Activated CD4-positive, alpha-beta T cell treated with anti-CD3 and anti-CD28 coated beads, Interleukin-10, Interleukin-2, amounts not matched to agents 100 ng/mL and 50 ng/mL, durations not matched to agents 16 hours and 8 hours (primary cell): ENCODE measurements around the gene PTPN9.
"Not testable (repeated sequence)": the region's sequence is repeated elsewhere in the genome, so short reads cannot be mapped to it uniquely, and the experiment has no call there.

Experiments
- DNase-seq: peaks from one replicate; pipeline ENCODE4 v3.0.0-alpha.2; 2020

PTPN9 gene

DNA sequence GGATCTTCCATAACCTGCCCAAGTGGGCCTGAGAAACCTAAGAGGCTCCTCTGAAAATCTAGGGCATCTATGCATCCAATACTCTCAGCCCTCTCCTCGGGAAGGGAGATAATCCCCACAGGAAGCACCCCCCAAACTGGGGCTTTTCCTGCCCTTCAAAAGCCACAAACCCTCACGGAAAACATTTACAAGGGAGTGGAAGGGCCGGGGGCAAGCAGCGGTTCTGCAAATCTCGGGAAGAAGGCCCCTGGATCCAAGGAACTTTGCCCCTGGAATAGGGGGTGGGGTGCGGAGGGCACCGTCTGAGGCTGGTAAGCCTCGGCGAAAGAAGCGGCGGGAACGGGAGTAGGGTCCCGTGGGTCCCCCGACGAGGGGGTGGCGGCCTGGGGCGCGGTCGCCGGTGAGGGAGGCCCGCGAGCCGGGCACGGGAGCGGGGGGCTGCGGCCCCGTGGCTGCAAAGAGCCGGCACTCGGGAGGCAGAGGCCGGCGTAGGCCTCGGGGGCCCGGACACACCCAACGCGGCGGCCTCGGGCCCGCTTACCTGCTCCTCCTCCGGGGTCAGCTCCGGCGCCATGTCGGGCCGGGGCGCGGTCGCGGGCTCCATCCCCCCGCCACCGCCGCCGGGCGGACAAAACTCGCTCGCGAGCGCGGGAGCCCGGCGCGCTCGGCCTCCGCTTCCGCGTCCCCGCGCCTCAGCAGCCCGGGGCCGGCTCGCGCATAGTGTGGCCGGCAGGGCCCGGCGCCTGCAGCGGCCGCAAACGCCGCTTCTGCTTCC lies 755 bp downstream of the PTPN9 start:
- peak; percentile 34 for DNase-seq

DNA sequence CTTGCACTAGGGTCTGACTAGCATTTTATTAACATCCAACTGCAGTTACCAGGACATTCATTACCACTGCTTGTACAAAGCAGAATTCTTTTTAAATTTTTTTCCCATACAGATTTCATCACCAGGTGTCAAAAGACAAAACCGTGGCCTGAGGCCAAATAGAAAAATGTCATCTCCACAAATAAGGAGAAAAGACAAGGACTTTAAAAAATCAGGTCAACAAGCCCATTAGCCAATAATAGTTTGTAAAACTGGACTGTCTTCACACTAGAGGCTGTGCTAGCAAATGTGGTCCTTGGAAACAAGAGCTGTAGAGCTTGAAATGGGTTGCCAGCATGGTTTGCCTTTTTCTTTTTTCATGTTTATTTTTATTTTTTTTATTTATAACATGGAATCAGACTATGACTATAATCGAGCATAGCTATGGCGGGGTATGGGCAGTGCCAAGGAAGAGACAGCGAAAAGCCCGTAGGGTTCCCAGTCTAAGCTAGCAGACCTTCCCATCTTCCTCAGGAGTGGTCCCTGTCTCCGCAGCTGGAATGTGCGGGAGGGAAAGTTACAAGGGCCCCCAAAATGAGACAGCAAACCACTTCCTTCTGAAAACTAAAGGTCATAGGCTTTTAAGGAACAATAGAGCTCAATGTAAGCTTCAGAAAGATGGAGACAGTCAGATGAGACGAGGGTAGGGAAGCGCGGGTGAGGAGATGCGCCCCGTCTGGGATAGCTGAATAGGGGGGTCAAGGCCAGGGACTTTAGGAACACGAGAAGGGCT lies 1.5 kb downstream of the PTPN9 start:
- DNase-seq = no peak

DNA sequence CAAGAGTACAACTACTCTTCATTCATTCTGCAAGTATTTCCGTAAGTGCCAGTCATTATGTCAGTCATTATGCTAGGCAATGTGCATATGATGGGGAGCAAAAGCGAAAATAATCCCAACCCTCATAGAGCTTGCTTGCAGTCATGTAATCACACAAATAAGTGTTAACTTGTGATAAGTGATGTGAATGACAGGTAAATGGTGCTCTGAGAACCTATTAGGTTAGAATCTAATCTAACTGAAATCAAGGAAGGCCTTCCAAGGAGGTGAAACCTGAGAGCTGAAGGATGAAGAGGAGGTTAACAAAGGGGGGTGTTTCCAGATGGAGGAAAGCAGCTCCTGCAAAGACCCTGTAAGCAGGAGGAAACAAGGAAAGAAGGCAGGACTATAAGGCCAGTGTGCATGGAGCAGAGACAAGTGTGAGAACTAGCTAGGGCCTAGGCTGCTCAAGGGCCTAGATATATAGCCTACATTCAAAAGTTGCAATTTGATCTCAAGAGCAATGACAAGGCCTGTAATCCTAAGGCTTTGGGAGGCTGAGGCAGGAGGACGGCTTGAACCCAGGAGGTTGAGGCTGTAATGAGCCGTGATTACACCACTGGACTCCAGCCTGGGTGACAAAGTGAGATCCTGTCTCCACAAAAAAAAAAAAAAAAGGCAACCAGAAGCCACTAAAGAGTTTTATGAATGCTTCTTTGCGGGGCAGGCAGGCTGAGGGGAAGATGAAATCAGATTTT lies 5.3 kb downstream of the PTPN9 start:
- peak; percentile 31 for DNase-seq

DNA sequence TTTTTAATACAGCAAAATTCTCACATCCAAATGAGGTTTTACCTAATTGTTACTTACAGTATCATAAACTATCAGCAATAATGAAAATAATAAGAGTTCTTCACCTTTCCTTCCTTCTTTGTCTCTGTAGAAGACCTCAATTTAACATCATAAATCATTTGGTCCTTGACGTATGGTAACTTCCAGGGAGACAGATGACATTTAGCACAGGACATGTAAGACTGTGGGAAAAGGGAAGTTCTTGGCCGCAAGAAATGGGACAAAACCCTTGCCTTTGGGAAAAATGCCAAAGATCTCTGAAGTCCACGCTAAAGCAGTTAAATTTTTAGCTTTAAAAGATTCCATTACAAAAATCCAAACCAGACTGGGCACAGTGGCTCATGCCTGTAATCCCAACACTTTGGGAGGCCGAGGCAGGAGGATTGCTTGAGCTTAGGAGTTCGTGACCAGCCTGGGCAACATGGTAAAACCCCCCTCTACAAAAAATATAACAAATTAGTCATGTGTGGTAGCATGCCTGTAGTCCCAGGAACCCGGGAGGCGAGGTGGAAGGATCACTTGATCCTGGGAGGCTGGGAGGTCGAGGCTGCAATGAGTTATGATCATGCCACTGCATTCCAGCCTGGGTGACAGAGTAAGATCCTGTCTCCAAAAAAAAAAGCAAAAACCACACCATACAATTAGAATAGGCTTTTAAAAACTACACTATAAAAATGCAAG lies 8.8 kb downstream of the PTPN9 start:
- DNase-seq = no peak

DNA sequence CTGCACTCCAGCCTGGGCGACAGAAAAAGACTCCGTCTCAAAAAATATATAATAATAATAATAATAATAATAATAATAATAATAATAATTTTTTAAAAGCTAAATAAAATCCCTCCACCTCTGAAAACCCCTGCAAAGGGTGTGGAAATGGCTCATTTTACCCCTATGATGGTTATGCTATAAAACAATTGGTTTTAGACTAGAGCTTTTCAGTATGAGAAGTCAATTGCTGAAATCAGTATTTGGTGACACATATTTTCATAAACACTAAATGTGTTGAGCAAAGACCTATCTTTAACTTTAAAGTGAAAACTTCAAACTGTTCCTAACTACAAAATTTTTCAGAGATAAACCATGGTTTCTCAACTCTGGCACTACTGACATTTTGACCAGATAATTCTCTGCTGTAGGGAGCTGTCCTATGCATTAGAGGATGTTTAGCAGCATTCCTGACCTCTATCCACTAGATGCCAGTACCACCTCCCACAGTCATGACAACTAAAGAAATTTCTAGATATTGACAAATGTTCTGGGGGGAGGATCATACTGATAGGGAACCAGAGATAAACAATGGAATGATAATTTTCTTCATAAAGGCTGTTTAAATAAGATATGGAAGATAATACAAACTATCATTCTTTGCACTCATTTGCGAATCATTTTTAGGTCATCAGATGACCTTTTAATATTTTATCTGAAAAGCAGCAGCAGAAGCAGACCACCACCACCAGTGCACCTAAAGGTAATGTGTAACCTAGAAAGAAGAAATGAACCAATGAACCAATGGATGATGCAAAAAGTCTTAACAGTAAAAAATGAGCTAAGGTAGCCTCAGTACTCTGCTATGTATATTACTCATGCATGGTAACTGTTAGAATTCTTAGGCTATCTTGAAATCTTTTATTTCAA lies 13.8 kb downstream of the PTPN9 start:
- no peak for DNase-seq

DNA sequence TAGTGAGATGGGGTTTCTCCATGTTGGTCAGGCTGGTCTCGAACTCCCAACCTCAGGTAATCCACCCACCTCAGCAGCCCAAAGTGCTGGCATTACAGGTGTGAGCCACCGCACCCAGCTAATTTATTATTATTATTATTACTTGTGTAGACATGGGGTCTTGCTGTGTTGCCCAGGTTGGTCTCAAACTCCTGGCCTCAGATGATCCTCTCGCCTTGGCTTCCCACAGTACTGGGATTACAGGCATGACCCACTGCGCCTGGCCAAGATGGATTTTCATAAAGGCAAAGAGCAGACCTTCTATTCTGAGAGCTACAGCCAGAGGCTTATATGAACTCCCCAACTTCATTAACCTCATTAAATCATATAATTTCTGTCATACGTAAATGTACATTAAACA lies 17.2 kb downstream of the PTPN9 start:
- DNase-seq = no peak

DNA sequence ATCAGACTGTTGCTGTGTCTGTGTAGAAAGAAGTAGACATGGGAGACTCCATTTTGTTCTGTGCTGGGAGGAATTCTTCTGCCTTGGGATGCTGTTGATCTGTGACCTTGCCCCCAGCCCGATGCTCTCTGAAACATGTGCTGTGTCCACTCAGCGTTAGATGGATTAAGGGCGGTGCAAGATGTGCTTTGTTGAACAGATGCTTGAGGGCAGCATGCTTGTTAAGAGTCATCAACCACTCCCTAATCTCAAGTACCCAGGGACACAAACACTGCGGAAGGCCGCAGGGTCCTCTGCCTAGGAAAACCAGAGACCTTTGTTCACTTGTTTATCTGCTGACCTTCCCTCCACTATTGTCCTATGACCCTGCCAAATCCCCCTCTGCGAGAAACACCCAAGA lies 19.8 kb downstream of the PTPN9 start:
- not testable (repeated sequence) for DNase-seq

DNA sequence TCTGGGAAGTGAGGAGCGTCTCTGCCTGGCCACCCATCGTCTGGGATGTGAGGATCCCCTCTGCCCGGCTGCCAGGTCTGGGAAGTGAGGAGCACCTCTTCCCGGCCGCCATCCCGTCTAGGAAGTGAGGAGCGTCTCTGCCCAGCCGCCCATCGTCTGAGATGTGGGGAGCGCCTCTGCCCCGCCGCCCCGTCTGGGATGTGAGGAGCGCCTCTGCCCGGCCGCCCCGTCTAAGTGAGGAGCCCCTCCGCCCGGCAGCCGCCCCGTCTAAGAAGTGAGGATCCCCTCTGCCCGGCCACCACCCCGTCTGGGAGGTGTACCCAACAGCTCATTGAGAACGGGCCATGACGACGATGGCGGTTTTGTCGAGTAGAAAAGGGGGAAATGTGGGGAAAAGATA lies 20.2 kb downstream of the PTPN9 start:
- not testable (repeated sequence) for DNase-seq

DNA sequence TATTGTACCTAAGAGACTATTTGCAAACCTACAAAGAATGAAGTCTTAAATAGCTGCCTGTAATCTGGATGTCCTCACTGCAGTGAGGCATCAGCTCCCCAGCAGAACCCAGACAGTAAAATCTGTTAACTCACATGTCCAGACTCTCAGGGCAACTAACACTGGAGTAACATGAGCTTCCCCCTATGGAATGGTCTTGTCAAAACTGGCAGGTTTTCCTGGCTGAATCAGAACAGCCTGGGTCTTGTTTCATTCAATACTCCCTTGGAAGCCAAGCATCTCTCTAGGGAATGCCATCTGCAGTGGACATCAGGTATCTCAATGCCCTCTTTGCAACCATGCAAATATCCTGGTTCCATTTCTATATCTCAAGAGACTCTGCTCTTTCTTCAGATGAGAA lies 24.4 kb downstream of the PTPN9 start:
- DNase-seq = no peak

DNA sequence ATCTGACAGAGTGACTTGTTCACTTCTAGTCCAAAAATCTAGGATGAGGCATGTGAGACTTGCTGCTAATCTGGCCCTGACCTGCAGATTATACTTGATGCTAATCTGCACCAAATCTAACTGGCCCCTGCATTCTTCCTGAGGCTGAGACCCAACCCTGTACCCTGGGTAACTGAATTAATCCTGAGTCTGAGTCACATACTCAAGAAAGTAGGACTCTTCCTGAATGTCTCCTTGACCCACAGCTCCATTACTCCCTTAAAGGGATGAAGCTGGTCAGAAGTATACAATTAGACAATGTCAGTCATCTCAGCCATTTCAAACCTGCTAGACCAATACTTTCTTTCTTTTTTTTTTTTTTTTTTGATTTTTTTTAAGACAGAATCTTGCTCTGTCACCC lies 25.5 kb downstream of the PTPN9 start:
- no peak for DNase-seq

DNA sequence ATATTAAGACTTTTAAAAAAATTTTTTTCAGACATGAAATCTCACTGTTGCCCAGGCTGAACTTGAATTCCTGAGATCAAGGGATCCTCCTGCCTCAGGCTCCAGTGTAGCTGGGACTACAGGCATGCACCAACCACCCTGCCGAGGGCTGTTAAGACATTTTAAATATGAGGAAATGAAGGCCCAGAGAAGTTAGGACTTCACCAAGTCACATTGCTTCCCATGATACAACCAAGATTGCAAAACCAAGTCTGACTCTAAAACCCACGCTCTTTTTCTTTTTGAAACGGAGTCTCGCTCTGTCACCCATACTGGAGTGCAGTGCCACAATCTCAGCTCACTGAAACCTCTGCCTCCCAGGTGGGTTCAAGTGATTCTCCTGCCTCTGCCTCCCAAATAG lies 28.0 kb downstream of the PTPN9 start:
- DNase-seq = no peak

DNA sequence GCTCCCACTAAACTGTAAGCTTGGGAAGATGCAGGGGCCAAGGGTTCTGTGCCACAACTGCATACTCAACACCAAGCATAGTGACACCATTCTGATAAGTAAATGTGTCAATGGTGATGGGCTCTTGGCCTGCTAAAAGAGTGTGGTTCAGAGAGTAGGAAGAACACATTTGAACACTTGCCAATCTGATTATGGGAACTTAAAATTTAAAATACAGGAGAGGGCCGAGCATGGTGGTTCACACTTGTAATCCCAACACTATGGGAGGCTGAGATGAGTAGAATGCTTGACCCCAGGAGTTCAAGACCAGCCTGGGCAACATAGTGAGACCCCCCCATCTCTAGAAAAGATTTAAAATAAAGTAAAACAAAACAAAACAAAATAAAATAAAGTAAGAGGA lies 34.1 kb downstream of the PTPN9 start:
- DNase-seq = no peak

DNA sequence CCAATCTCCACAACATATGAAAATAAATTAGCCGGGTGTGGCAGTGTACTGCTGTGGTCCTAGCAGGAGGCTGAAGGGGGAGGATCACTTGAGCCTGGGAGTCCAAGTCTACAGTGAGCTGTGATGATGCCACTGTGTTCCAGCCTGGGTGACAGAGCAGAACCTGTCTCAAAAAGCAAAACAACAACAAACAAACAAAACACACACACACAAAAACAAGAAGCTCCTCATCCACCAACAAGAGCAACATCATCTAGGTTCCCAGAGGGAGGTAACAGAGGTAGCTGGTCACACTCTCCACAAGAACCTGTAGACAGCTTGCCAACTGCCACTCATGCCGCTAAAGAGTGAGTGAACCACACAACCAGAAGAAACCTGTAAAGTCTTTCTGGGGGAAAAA lies 34.8 kb downstream of the PTPN9 start:
- no peak for DNase-seq

DNA sequence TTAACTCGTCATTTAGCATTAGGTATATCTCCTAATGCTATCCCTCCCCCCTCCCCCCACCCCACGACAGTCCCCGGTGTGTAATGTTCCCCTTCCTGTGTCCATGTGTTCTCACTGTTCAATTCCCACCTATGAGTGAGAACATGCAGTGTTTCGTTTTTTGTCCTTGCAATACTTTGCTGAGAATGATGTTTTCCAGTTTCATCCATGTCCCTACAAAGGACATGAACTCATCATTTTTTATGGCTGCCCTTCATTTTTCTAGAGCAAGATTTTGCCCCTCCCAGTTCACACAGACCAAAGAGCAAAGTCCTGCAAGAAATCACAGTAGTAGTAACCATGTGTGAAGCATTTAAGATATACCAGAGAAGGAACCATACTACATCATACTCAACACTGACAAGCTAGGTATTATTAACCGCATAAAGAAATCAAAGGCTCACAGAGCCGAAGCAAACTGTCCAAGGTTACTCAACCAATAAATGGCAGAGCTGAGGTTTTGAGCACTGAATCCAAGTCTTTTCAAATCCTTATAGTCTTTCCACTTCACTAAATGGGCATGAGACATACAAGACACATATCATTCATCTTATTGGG lies 36.1 kb downstream of the PTPN9 start:
- DNase-seq = not testable (repeated sequence)

DNA sequence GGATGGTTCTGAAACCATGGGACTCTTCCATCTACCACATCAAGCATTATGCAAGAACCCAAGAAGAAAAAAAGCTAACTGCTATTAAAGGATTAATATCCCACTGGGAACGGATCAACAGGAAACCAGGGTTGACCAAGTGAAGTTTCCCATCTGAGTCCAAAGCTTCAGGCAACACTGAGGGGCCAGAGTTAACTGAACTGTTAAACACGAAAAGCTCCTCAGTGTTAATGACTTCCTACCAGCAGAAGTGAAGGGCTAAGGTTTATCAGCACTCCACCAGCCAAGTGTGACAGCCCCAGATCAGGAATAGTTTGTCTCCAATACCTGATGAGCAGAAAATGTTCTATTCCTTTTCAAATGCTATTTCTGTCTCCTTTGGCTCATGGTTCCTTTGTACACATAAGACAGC lies 36.7 kb downstream of the PTPN9 start:
- no peak for DNase-seq

DNA sequence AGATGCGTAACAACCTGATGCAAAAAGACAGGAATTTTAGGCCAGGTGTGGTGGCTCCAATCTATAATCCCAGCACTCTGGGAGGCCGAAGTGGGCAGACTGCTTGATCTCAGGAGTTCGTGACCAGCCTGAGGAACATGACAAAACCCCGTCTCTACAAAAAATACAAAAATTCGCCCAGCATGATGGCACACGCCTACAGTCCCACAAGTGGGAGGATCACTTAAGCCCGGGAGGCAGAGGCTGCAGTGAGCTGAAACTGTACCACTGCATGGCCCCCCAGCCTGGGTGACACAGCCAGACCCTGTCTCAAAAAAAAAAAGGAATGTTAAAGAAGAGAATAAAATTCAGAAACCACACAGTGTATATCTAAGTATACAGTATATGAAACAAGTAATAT lies 40.7 kb downstream of the PTPN9 start:
- DNase-seq = no peak

DNA sequence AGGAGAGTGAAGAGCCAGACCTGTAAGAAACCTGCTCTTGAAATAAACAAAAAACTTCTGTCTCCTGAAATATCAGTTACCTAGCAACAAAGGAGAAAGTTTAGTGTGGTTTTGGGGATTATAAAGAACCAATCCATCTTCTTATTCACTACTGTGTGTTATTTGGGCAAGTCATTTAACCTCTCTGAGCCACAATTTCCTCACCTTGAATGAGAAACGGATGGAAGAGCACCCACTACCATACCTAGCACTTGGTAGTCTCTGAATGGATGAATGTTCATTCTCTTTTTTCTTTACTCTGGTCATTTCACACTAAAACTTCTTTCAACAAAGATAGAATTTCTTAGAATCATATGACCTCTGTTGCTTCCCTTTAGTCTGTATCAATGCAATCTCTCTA lies 45.2 kb downstream of the PTPN9 start:
- no peak for DNase-seq

DNA sequence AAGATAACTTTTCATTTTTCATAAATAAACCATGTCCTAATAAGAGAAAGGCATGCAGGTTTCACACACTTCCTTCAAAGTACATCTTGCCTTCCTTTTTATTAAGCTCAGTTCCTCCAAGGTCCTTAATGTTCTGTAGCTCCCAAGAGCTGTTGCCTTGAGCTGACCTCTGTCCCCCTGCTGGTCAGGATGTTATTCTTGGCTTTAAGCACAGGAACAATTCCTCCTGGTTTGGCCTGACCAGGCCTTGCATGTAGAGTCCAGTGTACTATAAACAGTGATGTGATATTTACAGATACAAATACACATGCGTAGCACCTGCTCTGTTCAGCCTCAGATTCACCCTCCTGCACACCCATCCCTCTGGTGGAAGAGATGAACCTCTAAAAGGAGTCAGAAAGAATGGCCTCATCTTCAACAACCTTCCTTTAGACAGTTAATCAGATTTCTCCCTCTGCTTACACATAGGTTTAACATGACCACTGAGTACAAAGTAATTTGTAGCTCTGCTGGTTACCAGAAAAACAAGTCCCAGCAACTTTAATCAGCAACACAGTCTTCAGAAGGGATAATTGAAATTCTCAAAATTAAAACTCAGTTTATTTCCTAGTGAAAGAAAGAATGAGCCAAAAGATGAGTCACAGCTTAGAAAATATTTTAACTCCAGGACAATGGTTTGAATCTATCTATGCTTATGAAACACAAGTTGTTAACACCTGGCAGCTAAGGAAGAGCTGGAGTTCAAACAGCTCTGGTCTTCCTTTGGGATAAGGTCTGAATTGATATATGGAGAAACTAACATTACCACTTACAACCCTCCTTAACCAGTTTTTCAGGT lies 46.5 kb downstream of the PTPN9 start:
- no peak for DNase-seq

DNA sequence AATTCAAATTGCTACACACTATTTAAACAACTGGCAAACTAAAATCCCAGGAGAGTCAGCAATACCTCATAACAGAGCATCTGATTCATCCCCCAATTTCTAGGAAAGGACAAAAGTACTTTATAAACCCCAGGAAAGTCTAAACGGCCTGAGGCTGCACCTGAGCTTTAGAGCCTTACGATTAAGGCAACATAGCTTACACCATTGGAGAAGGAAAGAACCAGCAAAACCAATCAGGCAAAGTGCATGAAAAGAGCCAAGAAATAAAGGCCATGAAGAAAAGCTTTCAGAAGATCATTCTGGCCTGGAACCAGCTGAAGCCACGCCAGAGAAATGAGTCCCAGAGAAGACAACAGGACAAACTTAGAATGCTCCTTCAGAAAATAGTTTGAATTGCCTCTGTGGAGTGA lies 48.1 kb downstream of the PTPN9 start:
- DNase-seq = no peak

DNA sequence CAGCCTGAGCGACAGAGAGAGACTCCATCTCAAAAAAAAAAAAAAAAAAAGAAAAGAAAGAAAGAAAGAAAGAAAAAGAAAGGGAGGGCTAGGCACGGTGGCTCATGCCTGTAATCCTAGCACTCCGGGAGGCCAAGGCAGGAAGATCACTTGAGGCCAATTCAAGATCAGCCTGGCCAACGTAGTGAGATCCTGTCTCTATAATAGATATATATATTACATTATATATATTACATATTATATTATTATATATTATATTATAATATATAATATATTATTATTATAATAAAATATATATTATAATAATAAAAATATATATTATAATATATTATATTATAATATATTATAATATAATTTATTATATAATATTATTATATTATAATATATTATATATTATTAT lies 48.9 kb downstream of the PTPN9 start:
- no peak for DNase-seq

DNA sequence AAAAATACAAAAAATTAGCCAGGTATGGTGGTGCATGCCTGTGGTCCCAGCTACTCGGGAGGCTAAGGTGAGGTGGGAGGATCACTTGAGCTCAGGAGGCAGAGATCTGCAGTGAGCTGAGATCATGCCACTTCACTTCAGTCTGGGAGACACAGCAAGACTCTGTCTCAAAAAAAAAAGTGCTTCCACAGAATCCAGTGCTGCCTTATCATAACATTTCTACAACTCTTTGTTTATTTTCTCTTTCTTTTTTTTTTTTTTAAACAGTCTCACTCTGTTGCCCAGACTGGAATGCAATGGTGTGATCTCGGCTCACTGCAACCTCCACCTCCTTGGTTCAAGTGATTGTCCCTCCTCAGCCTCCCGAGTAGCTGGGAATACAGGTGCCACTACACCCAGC lies 53.4 kb downstream of the PTPN9 start:
- DNase-seq = not testable (repeated sequence)
